T-helper 2 cell treated with Interferon-gamma antibody and Interleukin-4, amounts not matched to agents 100 ng/mL and 5 ng/mL, for 36 hours (primary cell): Measurements from ENCODE around the gene RMDN3. TPM values are rescaled to one million over a fixed set of nuclear protein-coding genes. Genes with fewer than 3 reads are reported as not detected.

Experiments used
- intact Hi-C: fragments of 100-400 bp; cut with micrococcal nuclease; formaldehyde crosslinking; loops from one replicate; pipeline ENCODE4 v1.15.1; 2023
- total RNA-seq: library from RNA; stranded (reverse); gene quantifications from 2 replicates; pipeline ENCODE4 v1.2.3, GENCODE V29; 2022

Gene RMDN3
- total RNA-seq, 1 donor from 2014 or later, result 35.7 TPM

DNA sequence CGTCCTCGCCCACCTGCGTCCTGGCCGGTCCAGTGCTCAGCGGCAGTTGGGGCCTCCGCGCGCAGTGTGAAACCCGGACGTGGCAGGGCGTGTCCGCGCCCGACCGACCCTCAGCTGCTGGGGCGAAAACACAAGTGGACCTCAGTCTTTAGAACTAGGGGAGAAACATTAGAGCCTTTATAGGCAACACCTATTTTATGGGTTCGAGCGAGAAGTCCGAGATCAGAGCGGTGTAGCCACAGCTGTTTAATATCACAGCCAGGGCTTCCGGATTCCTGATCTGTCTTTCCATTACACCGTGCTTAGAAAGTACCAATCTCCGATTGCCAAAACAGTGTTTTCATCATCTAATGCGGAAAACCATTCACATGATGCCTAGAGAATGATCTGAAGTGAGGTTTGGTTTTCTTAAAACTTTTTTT is 59.6 kb downstream of the RMDN3 start:
- intact Hi-C loops, result loop anchor here (1.0 to 10.0 kb wide), 10 partner anchors 17 to 1882 kb away; partner anchors contain the start of genes CCDC32, DNAJC17, GCHFR and INO80

DNA sequence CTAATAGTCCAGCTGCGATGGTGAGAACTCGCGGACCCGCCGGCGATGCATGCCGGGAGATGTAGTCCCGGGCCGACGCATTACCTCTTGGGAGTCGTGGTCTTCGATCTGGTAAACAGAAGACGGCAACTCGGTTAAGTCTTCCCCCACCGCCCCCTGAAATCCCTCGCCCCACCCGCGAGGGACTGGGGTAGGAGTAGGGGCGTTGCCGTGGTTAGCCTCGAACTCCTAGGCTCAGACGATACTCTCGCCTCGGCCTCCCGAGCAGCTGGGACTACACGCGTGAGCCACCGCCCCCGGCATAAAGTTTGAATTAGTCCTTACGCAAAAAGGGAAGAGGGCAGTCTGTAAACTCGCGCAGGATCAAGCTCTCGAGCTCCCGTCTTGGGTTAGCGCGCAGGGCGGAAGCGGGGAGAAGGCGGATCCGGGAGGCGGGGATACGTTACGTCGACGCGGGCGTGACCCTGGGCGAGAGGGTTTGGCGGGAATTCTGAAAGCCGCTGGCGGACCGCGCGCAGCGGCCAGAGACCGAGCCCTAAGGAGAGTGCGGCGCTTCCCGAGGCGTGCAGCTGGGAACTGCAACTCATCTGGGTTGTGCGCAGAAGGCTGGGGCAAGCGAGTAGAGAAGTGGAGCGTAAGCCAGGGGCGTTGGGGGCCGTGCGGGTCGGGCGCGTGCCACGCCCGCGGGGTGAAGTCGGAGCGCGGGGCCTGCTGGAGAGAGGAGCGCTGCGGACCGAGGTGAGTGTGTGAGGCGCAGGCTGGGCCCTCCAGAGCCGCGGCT is 60.2 kb downstream of the RMDN3 start, which contains the start of gene RAD51:
RAD51 (plus strand) TSS at position 487 of the 781 bp plus-strand sequence. CDS start 3,585 bp downstream, outside the sequence.
- intact Hi-C loops, result loop anchor here (1.0 to 10.0 kb wide), 10 partner anchors 16 to 1882 kb away; partner anchors contain the start of genes CCDC32, DNAJC17, GCHFR and INO80

DNA sequence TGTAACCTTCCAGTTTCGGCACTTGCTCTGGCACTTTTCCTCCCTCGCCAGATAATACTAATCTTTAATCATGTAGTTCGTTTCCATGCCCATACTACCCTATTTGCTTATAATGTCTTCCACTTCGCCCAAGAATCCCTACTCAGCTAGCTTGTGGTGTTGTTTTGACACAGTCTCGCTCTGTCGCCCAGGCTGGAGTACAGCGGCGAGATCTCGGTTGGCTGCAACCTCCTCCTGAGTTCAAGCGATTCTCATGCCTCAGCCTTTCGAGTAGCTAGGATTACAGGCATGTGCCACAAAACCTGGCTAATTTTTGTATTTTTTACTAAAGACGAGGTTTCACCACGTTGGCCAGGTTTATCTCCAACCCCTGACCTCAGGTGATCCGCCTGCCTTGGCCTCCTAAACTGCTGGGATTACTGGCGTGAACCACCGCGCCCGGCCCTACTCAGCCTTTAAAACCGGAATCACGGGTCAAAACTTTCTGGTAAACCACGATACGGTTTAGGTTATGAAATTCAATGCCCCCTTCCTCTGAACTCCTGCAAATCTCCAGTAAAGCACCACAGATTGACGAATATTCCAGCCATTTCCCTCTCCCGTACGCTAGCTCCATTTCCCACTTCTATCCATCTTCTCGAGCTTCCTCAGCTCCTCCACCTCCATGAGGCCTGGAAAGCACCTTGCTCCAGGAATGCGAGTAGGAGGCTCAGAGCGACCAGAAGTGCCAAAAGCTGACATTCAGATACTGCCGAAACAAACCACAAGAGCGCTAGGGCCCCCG is 61.0 kb downstream of the RMDN3 start:
- intact Hi-C loops, result loop anchor here (2.0 to 10.0 kb wide), 7 partner anchors 15 to 591 kb away; partner anchors contain the start of genes CCDC32, GCHFR, INO80 and VPS18

DNA sequence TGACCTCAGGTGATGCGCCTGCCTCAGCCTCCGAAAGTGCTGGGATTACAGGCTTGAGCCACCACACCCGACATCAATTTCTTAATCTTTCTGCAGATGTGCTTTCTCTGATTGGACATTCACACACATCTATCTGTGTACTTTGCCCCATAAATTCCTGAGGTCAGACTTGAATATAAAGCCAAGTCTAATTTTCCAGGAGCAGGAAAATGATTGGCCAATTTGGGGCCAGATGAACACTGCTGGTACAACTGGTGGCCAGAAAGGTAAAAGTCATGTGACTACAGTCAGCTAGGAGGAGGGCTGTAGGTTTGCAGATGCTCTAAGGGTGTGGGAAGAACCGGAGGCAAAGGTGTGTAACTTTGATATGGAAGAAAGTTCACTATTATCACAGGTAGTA is 63.3 kb downstream of the RMDN3 start:
- intact Hi-C loops, result loop anchor here (10.0 kb wide), 2 partner anchors 423 to 593 kb away; partner anchors contain the start of gene INO80

DNA sequence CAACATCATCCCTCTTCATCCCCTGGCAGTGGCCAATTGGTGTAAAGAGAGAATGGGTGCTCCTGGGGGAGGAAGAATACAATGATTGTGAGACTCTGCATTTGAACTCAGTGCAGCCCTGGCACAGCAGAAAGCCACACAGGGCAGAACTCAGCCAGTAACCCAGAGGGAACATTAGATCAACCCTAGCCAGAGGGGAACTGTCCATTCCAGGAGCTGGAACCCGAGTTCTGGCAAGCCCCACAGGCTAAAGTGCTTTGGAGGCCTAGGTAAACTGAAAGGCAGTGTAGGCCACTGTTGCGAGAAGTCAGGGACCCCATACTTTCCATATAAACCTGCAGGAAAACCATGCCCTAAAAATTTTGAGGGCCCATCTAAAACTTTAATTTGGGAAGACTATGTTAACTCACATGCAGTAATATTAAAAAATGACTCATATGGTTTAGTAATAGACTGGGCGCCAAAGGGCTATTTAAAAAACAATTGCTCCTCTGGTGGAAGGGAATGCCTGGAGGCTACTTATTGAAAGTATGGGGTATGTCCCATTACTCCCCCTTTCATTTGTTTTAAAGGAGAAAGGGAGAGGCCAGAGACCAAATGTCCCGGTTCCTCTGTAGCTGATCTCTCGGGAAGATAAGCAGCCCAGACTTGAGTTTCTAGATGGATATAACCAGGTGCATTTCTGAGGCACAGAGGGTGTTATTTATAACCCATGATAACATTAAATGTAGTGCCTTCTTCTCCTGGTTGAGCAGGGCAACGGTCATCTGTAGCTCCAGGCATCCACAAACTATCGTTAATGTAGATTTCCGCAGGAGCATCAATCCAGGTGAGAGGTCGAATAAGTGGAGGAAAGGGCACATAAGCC is 65.9 kb downstream of the RMDN3 start:
- intact Hi-C loops, result no loop called here

Other genes with a start within 250 kb of the RMDN3 start
- 23.8 and 25.0 TPM in 2 replicates for gene CCDC32, start 190.2 kb downstream of the RMDN3 start, total RNA-seq
- gene RPUSD2, start 186.0 kb downstream of the RMDN3 start, total RNA-seq, result 13.5 and 14.2 TPM in 2 replicates
- 51.7 and 53.0 TPM in 2 replicates for gene KNL1, start 161.0 kb downstream of the RMDN3 start, total RNA-seq
- gene RAD51, start 60.1 kb downstream of the RMDN3 start, total RNA-seq, result 64.7 and 64.9 TPM in 2 replicates
- 40.3 and 41.4 TPM in 2 replicates for gene GCHFR, start 8.8 kb upstream of the RMDN3 start, total RNA-seq
- 0.89 and 1.4 TPM in 2 replicates for gene C15orf62, start 14.7 kb upstream of the RMDN3 start, total RNA-seq
- gene ZFYVE19, start 51.8 kb upstream of the RMDN3 start, total RNA-seq, result 32.6 and 35.4 TPM in 2 replicates
- gene DNAJC17, start 52.2 kb upstream of the RMDN3 start, total RNA-seq, result 41.5 and 43.2 TPM in 2 replicates
- not detected in 2 replicates for gene PPP1R14D, start 73.5 kb upstream of the RMDN3 start, total RNA-seq
- 3.6 and 3.7 TPM in 2 replicates for gene SPINT1, start 88.8 kb upstream of the RMDN3 start, total RNA-seq
- 0.09 and 0.11 TPM in 2 replicates for gene RHOV, start 119.0 kb upstream of the RMDN3 start, total RNA-seq
- 15.6 and 16.8 TPM in 2 replicates for gene VPS18, start 139.2 kb upstream of the RMDN3 start, total RNA-seq
- gene DLL4, start 174.1 kb upstream of the RMDN3 start, total RNA-seq, result not detected in 2 replicates
- gene CHAC1, start 198.2 kb upstream of the RMDN3 start, total RNA-seq, result 2.7 and 3.6 TPM in 2 replicates